ENCODE measurements around the gene MAST4. TPM values are rescaled to one million over a fixed set of nuclear protein-coding genes. Genes with fewer than 3 reads are reported as not detected.

The MAST4 gene
- polyA plus RNA-seq (2012; ENCODE audit: low read depth, missing spikeins), result 0.10 TPM

- FAIRE-seq (peak; percentile 96), DNase-seq (ENCODE audit: insufficient read length, low spot score) (peak; percentile 86)
- TF ChIP-seq POLR2AphosphoS5 (IDR thresholded peaks at IDR 0.05; ENCODE audit: low read depth, low read length) (no peak), POU2F2 (IDR thresholded peaks at IDR 0.05; ENCODE audit: low read depth, low read length) (no peak), POLR2A (IDR thresholded peaks at IDR 0.05; ENCODE audit: low read depth, low read length) (no peak), PAX5 (IDR thresholded peaks at IDR 0.05; ENCODE audit: insufficient read depth, low read length, severe bottlenecking) (no peak), TAF1 (IDR thresholded peaks at IDR 0.05; ENCODE audit: low read depth, low read length) (no peak), SPI1 (IDR thresholded peaks at IDR 0.05; ENCODE audit: low read depth, low read length) (no peak)
Measured at GRCh38 chr5:66595756-66596635, at the start of gene MAST4. Gene MAST4 (plus strand): TSS chr5:66596393. CDS start chr5:66596656, 263 bp downstream.

DNA sequence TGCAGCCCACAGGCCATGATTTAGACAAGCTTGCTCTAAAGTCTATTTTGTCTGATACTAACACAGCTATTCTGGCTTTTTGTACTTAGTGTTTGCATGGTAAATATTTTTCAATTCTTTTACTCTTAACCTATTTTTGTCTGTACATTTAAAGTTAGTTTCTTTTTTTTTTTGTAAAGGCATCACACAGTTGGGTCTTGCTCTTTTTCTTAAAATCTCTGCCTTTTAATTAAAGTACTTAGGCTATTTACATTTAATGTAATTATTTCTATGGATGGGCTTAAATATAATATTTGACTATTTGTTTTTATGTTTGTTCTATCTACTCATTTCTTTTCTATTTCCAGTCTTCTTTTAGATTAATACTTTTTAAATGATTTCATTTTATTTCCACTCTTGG is 49.7 kb upstream of the MAST4 start:
- FAIRE-seq (no peak), DNase-seq (ENCODE audit: insufficient read length, low spot score) (no peak)
- no peak for TF ChIP-seq TAF1 (IDR thresholded peaks at IDR 0.05; ENCODE audit: low read depth, low read length)

DNA sequence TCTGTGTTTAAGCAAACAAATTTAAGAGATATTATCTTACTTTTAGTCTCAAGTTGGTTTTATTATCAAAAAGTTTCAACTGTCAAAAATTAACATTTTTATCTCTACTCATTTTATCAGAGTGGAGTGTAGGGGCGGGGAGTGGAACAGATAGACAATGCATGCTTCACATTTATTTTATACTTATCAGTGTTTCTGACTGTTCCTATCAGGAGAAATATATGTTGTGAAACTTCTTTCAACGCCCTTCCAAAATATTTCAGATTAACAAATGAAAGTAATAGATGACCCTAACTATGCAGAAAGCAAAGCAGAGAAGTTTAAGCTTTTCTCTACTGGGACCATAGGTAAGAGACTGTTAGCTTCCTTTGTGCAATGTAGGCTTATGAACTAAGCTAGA is 44.9 kb upstream of the MAST4 start:
- DNase-seq (ENCODE audit: insufficient read length, low spot score), result no peak
- FAIRE-seq, result no peak
- TF ChIP-seq POLR2A (IDR thresholded peaks at IDR 0.05; ENCODE audit: low read depth, low read length) (no peak), PAX5 (IDR thresholded peaks at IDR 0.05; ENCODE audit: insufficient read depth, low read length, severe bottlenecking) (no peak), POLR2AphosphoS5 (IDR thresholded peaks at IDR 0.05; ENCODE audit: low read depth, low read length) (no peak), SPI1 (IDR thresholded peaks at IDR 0.05; ENCODE audit: low read depth, low read length) (no peak), POU2F2 (IDR thresholded peaks at IDR 0.05; ENCODE audit: low read depth, low read length) (no peak), TAF1 (IDR thresholded peaks at IDR 0.05; ENCODE audit: low read depth, low read length) (no peak)

GRCh38 chr5:66551945-66552344 is 44.2 kb upstream of the MAST4 start:
- DNase-seq (ENCODE audit: insufficient read length, low spot score), result no peak
- TF ChIP-seq PAX5 (IDR thresholded peaks at IDR 0.05; ENCODE audit: insufficient read depth, low read length, severe bottlenecking), result no peak
- no peak for TF ChIP-seq POLR2AphosphoS5 (IDR thresholded peaks at IDR 0.05; ENCODE audit: low read depth, low read length)
- no peak for TF ChIP-seq POU2F2 (IDR thresholded peaks at IDR 0.05; ENCODE audit: low read depth, low read length)
- TF ChIP-seq SPI1 (IDR thresholded peaks at IDR 0.05; ENCODE audit: low read depth, low read length), result no peak
- no peak for FAIRE-seq

DNA sequence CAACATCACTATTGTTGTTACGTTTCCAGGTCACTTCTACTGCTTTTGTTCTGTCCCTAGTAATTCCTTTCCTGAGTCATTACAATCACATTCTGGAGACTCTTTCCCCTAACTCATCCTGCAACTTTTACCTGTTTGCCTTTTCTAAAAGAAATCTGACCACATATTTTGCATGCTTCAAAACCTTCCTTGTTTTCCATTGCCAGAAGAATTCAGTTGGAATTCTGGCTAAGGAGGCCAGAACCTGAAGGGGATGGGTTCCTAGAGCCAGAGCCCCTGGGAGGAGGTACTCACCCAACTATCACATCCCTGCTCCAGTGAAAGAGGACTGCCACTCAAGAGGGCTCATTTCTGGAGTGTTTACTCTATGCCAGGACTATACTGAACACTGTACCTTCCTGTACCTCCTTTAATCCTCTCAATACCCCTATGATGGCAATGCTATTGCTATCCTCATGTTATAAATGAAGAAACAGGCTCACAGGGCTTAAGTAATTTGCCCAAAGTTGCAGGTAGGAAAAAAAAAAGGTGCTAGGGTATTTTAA is 42.8 kb upstream of the MAST4 start:
- FAIRE-seq, result no peak
- DNase-seq (ENCODE audit: insufficient read length, low spot score), result no peak
- no peak for TF ChIP-seq PAX5 (IDR thresholded peaks at IDR 0.05; ENCODE audit: insufficient read depth, low read length, severe bottlenecking)
- no peak for TF ChIP-seq POU2F2 (IDR thresholded peaks at IDR 0.05; ENCODE audit: low read depth, low read length)
- TF ChIP-seq SPI1 (IDR thresholded peaks at IDR 0.05; ENCODE audit: low read depth, low read length), result no peak
- no peak for TF ChIP-seq TAF1 (IDR thresholded peaks at IDR 0.05; ENCODE audit: low read depth, low read length)
- no peak for TF ChIP-seq POLR2AphosphoS5 (IDR thresholded peaks at IDR 0.05; ENCODE audit: low read depth, low read length)
- TF ChIP-seq POLR2A (IDR thresholded peaks at IDR 0.05; ENCODE audit: low read depth, low read length), result no peak

DNA sequence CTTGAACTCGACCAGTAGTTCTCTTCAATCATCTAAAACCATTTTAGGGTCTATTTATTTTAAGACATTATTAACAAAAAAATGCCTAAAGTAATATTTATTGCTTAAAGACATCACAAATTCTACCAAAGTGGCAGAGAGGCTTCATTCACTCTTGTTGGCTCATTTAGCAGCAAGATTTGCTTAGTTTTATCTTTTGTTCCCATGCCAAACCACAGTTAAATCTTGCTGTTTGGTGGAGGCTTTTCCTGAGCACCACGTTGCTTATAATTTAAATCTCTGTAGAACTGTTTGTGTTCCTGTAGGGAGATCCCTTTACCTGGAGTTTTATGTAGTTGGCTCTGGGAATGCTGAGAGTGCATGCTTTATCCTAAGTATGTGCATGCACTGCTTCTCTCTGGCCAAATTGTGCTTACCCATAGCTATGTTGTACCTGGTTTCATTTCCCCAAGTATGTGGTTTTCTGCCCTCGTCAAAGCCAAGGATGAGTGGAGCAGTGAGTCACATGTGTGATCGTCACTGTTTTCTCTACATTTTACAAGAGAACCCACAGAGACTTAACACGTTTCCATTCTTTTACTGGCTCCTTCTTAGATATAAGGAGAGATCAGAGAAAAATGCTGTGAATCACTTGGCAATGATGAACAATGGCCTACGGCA is 42.1 kb upstream of the MAST4 start:
- peak; percentile 27 for DNase-seq (ENCODE audit: insufficient read length, low spot score)
- peak; percentile 97 for FAIRE-seq
- TF ChIP-seq POLR2AphosphoS5 (IDR thresholded peaks at IDR 0.05; ENCODE audit: low read depth, low read length), result no peak
- TF ChIP-seq SPI1 (IDR thresholded peaks at IDR 0.05; ENCODE audit: low read depth, low read length), result peak; percentile 99

GRCh38 chr5:66554884-66555283 is 41.3 kb upstream of the MAST4 start:
- TF ChIP-seq POU2F2 (IDR thresholded peaks at IDR 0.05; ENCODE audit: low read depth, low read length), result no peak
- no peak for TF ChIP-seq PAX5 (IDR thresholded peaks at IDR 0.05; ENCODE audit: insufficient read depth, low read length, severe bottlenecking)
- no peak for TF ChIP-seq POLR2A (IDR thresholded peaks at IDR 0.05; ENCODE audit: low read depth, low read length)
- TF ChIP-seq SPI1 (IDR thresholded peaks at IDR 0.05; ENCODE audit: low read depth, low read length), result no peak
- TF ChIP-seq POLR2AphosphoS5 (IDR thresholded peaks at IDR 0.05; ENCODE audit: low read depth, low read length), result no peak
- FAIRE-seq (peak; percentile 9), DNase-seq (ENCODE audit: insufficient read length, low spot score) (no peak)

GRCh38 chr5:66558560-66558959 is 37.6 kb upstream of the MAST4 start:
- TF ChIP-seq PAX5 (IDR thresholded peaks at IDR 0.05; ENCODE audit: insufficient read depth, low read length, severe bottlenecking) (no peak), TAF1 (IDR thresholded peaks at IDR 0.05; ENCODE audit: low read depth, low read length) (no peak)
- FAIRE-seq, result peak; percentile 80
- peak; percentile 11 for DNase-seq (ENCODE audit: insufficient read length, low spot score)

- no peak for FAIRE-seq
- TF ChIP-seq POLR2A (IDR thresholded peaks at IDR 0.05; ENCODE audit: low read depth, low read length) (no peak), PAX5 (IDR thresholded peaks at IDR 0.05; ENCODE audit: insufficient read depth, low read length, severe bottlenecking) (no peak), POU2F2 (IDR thresholded peaks at IDR 0.05; ENCODE audit: low read depth, low read length) (no peak), TAF1 (IDR thresholded peaks at IDR 0.05; ENCODE audit: low read depth, low read length) (no peak), SPI1 (IDR thresholded peaks at IDR 0.05; ENCODE audit: low read depth, low read length) (no peak), POLR2AphosphoS5 (IDR thresholded peaks at IDR 0.05; ENCODE audit: low read depth, low read length) (no peak)
- no peak for DNase-seq (ENCODE audit: insufficient read length, low spot score)
Measured at GRCh38 chr5:66560371-66560770, 35.8 kb upstream of the MAST4 start.

Data from GM12891 (cell line).